HUES48 (cell line): ENCODE results near the gene SYNE4.

Experiments
- H3K27ac ChIP-seq: one replicate; pipeline ENCODE4 v1.7.0; 2013; ENCODE audit warnings: low read depth, low read length, inconsistent platforms
- H3K27me3 ChIP-seq: 2 replicates; pipeline ENCODE4 v1.6.1; 2013; ENCODE audit warnings: mild to moderate bottlenecking, low read length; ENCODE audit not compliant: control insufficient read depth, insufficient read depth
- H3K36me3 ChIP-seq: 2 replicates; pipeline ENCODE4 v1.6.1; 2013; ENCODE audit warnings: low read length; ENCODE audit not compliant: control insufficient read depth, insufficient read depth
- H3K4me1 ChIP-seq: 2 replicates; pipeline ENCODE4 v1.6.1; 2013; ENCODE audit warnings: mild to moderate bottlenecking, low read length; ENCODE audit not compliant: control insufficient read depth, insufficient read depth
- H3K4me3 ChIP-seq: 2 replicates; pipeline ENCODE4 v1.5.1; 2013; ENCODE audit warnings: mild to moderate bottlenecking, low read depth, low read length
- H3K9ac ChIP-seq: 2 replicates; pipeline ENCODE4 v1.6.1; 2013; ENCODE audit warnings: mild to moderate bottlenecking, low read depth, low read length, moderate library complexity
- H3K9me3 ChIP-seq: 2 replicates; pipeline ENCODE4 v1.6.1; 2013; ENCODE audit warnings: low read length; ENCODE audit not compliant: control insufficient read depth, insufficient read depth

SYNE4 gene

GRCh38 chr19:35996777-35997176 is 11.8 kb downstream of the SYNE4 start:
- Histone ChIP-seq H3K4me3 (no peak overlapping the region), H3K4me1 (no peaks in the 10 kb centered on the region), H3K9ac (no peak overlapping the region), H3K9me3 (no peaks in the 10 kb centered on the region), H3K27me3 (no peaks in the 10 kb centered on the region), H3K36me3 (no peaks in the 10 kb centered on the region), H3K27ac (no peak overlapping the region)

- Histone ChIP-seq H3K36me3 (no peaks in the 10 kb centered on the region), H3K4me3 (peak within 1 kb of the TSS; percentile 84), H3K4me1 (no peaks in the 10 kb centered on the region), H3K9ac (peak within 1 kb of the TSS; percentile 58; the same call in 1 of the 2 replicates), H3K27me3 (no peaks in the 10 kb centered on the region; the same call in 1 of the 2 replicates), H3K27ac (peak within 1 kb of the TSS; percentile 71), H3K9me3 (no peaks in the 10 kb centered on the region)
Observed at GRCh38 chr19:35995048-35995993, 13.3 kb downstream of the SYNE4 start, which contains the start of gene SDHAF1. Gene SDHAF1, plus strand, starts transcription at chr19:35995188. Its CDS starts 87 bp downstream, at chr19:35995275.

- Histone ChIP-seq H3K9me3 (no peaks in the 10 kb centered on the region), H3K4me3 (no peak overlapping the region), H3K27me3 (no peaks in the 10 kb centered on the region; the same call in 1 of the 2 replicates), H3K9ac (no peak overlapping the region), H3K4me1 (no peaks in the 10 kb centered on the region), H3K36me3 (no peaks in the 10 kb centered on the region), H3K27ac (no peak overlapping the region)
Observed at GRCh38 chr19:35993923-35994598, 14.6 kb downstream of the SYNE4 start.

- no peak overlapping the region for H3K4me3 ChIP-seq
Observed at GRCh38 chr19:35992907-35993765, 15.5 kb downstream of the SYNE4 start.

DNA sequence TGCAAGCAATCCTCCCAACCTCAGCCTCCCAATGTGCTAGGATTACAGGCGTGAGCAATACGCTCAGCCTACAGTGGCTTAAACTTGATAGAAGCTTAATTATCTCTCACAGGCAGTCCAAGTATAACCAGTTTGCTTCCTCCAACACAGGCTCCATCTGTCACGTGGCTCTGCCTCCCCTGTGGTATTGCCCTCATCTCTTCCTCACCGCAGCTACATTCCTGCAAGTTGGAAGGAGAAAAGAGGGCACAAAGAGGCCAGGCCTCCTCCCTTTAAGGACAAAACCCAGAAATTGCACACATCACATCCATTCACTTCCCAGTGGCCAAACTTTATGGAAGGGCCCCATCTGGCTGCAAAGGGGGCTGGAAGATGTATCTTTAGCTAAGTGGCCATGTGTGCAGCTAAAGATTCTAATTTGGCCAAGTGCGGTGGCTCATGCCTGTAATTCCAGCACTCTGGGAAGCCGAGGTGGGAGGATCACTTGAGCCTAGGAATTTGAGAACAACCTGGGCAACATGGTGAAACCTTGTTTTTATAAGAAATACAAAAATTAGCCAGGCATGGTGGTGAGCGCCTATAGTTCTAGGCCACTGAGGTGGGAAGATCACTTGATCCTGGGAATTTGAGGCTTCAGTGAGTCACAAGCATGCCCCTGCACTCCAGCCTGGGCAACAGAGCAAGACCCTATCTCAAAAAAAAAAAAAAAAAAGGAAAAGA is 16.7 kb downstream of the SYNE4 start:
- Histone ChIP-seq H3K9ac (no peak overlapping the region), H3K36me3 (no peaks in the 10 kb centered on the region), H3K4me1 (no peaks in the 10 kb centered on the region), H3K27ac (no peak overlapping the region), H3K4me3 (no peak overlapping the region), H3K9me3 (no peaks in the 10 kb centered on the region), H3K27me3 (no peaks in the 10 kb centered on the region; the same call in 1 of the 2 replicates)

More at GRCh38 chr19:35992907-35993765, 15.5 kb downstream of the SYNE4 start:
- Histone ChIP-seq H3K9ac (no peak overlapping the region), H3K27me3 (no peaks in the 10 kb centered on the region; the same call in 1 of the 2 replicates), H3K9me3 (no peaks in the 10 kb centered on the region), H3K27ac (no peak overlapping the region), H3K4me1 (no peaks in the 10 kb centered on the region), H3K36me3 (no peaks in the 10 kb centered on the region)

- H3K36me3 ChIP-seq: no peaks in the 10 kb centered on the region
Observed at GRCh38 chr19:35990771-35991730, 17.6 kb downstream of the SYNE4 start.

GRCh38 chr19:35990156-35990555 is 18.5 kb downstream of the SYNE4 start:
- Histone ChIP-seq H3K9me3 (no peaks in the 10 kb centered on the region), H3K4me3 (no peak overlapping the region), H3K9ac (no peak overlapping the region), H3K36me3 (no peaks in the 10 kb centered on the region), H3K27me3 (peaks cover 14% of the 10 kb centered on the region), H3K4me1 (no peaks in the 10 kb centered on the region), H3K27ac (no peak overlapping the region)

More at GRCh38 chr19:35990771-35991730, 17.6 kb downstream of the SYNE4 start:
- H3K9ac ChIP-seq: no peak overlapping the region
- no peaks in the 10 kb centered on the region for H3K4me1 ChIP-seq
- H3K27ac ChIP-seq: no peak overlapping the region
- no peaks in the 10 kb centered on the region for H3K9me3 ChIP-seq
- no peak overlapping the region for H3K4me3 ChIP-seq
- peaks cover 6% of the 10 kb centered on the region for H3K27me3 ChIP-seq

DNA sequence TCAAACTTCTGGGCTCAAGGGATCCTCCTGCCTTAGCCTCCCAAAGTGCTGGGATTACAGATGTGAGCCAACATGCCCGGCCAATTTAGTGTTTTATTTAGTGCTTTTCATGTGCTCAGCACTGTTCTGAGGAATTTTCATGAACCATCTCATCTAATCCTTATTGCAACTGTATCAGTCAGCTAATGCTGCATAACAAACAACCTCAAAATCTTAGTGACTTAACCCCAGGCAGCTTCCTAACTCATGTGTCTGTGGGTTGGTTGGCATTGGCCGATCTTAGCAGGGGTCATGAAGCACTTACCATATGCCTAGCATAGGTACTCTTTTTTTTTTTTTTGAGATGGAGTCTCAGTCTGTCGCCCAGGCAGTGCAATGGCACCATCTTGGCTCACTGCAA is 19.8 kb downstream of the SYNE4 start:
- H3K4me3 ChIP-seq: no peak overlapping the region
- H3K27me3 ChIP-seq: peaks cover 14% of the 10 kb centered on the region
- H3K36me3 ChIP-seq: no peaks in the 10 kb centered on the region
- H3K4me1 ChIP-seq: no peaks in the 10 kb centered on the region
- H3K9ac ChIP-seq: no peak overlapping the region
- H3K9me3 ChIP-seq: no peaks in the 10 kb centered on the region
- H3K27ac ChIP-seq: no peak overlapping the region

GRCh38 chr19:35987571-35987896 is 21.1 kb downstream of the SYNE4 start:
- H3K4me3 ChIP-seq: peak overlapping the region; percentile 55; the same call in 1 of the 2 replicates
- H3K36me3 ChIP-seq: no peaks in the 10 kb centered on the region
- no peak overlapping the region for H3K27ac ChIP-seq
- H3K27me3 ChIP-seq: peaks cover 14% of the 10 kb centered on the region
- no peak overlapping the region for H3K9ac ChIP-seq
- no peaks in the 10 kb centered on the region for H3K9me3 ChIP-seq
- H3K4me1 ChIP-seq: no peaks in the 10 kb centered on the region
